NCI-H2171 (cell line): ENCODE data around the gene INVS.
"Not testable (repeated sequence)": the region's sequence is repeated elsewhere in the genome, so short reads cannot be mapped to it uniquely, and the experiment has no call there.

Experiments used
- DNase-seq: peaks from one replicate; lab custom pipeline; 2025; lab: John Stamatoyannopoulos, UW

The INVS gene

GRCh38 chr9:100322954-100323536 lies 224.0 kb downstream of the INVS start:
- DNase-seq: no peak

DNA sequence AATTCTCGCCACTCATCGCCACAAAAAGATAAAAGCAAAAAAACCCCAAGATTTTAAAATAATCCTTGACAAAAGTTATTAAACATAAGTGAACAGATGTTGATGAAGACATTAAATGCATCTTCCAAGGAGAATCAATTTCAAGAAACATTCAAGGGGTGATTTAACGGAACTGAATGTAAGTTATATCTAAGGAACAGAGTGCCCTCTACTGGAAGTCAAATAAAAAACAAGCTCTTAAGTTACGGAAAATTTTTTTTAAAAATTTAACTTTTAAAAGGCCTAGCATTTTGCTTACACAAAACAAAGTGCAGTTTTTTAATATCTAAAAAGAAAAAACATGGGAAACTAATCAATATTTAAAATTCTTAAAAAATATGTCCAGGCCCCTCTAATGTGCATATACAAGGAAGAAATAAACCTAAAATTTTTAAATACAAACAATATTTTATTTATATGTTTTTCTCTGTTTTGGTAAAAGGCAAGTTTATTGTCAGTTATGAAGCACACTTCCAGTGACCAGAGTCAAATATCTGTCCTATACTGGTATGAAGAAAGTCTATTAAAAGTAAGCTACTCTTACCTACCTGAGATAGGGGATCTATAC lies 225.7 kb downstream of the INVS start:
- peak; percentile 3 for DNase-seq

DNA sequence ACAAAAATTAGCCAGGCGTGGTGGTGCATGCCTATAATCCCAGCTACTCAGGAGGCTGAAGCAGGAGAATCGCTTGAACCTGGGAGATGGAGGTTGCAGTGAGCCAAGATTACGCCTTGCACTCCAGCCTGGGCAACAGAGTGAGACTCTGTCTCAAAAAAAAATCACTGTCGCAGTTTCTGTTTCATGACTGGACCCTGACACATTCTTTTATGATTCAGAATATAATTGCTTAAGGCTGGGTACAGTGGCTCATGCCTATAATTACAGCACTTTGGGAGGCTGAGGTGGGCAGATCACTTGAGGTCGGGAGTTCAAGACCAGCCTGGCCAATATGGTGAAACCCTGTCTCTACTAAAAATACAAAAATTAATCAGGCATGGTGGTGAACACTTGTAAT lies 239.7 kb downstream of the INVS start:
- DNase-seq: not testable (repeated sequence)

DNA sequence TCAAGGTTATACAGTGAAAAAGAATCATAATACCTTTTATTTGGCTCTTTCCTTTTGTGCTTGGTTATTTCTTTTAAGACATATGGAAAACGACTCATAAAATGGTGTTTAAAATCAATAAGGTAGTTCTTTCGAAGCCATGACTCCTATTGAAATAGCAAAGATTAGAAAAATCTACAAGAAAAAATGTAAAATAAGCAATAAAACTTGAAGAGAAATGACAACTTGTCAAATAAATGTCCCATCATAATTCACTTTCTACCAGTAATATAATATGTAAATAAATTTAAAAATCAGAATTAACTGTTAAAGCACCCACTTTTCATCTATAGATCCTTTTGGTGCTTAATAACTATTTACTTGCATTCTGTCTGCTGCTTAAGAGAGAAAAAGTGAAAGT lies 241.2 kb downstream of the INVS start:
- DNase-seq: no peak

- DNase-seq: no peak
These were observed 242.8 kb downstream of the INVS start for GRCh38 chr9:100341889-100342288.

DNA sequence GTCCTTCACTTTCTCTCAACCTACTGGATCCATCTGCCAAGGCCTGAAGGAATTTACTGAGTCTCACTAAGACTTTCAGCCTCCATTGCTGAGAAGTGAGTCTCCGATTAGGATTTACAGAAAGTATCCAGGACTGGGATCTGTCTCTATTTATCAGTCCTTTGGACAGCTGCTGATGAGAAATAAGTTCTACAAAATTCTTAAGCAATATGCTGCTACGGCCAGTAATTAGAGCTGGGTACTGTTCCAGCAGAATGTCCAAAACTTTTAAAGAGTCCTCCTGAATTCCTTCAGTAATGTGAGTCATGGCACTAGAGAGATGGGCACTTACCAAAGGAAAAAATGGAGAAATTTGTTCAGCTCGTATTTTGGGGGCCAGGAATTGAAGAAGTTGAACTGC lies 247.8 kb downstream of the INVS start:
- DNase-seq: no peak

DNA sequence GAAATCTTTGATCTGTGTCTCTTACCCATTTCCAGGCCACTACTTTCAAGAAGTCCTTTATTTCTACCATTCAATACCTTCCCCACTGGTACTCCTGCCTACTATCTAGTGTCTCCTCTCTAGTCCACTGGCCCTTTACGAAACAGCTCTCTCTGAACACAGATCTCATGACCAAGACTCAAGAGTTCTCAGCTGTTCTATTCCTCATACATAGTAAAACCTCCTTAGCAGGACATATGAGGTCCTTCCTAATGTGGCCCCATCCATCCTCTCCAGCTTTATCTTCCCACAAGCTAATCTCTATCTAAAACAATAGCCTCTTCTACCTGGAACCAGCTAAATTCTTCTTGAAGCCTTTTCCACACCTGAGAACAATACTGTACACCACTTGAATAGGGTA lies 251.1 kb downstream of the INVS start:
- DNase-seq: no peak
